GDM1 (cell line): ENCODE data around the gene GON7.

ENCODE experiments used
- DNase-seq: peaks from one replicate; lab custom pipeline; 2025; lab: John Stamatoyannopoulos, UW

The GON7 gene

DNA sequence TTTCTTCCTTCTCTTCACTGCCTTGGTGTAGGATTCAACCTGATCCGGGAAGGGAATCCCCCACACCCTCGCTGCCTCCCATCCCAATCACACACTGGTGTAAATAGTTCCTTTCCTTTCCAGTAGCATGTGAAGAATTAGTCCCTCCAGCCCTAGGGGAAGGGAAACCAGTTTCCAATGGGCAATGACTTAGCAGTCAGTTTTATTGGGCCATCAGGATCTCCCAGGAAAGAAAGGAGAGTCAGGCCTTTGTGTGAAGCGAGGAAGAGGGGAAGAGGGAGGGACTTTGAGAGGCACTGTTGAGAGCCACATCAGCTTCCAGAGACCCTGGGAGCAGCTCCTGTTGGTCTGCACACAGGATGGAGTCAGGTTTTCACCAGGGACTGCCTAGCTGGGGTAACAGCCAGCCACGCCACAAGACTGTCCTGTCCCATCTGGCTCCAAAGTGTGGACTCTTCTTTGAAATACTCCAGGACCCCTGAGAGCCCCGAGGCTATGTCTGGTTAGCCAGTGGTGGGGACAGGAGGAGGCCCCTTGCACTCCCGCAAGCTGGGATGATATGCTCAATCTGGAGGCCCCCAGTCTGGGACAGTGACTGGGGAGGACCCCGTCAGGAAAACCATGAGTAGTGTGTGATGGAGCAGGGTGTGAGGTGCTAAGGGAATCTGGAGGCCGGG, 50.0 kb downstream of the GON7 start:
- no peak for DNase-seq

- no peak for DNase-seq
Observed at GRCh38 chr14:93155667-93156066, 51.2 kb downstream of the GON7 start.

GRCh38 chr14:93153121-93153520, 53.7 kb downstream of the GON7 start:
- no peak for DNase-seq
